Gastrocnemius medialis (tissue), 4 donors: ENCODE measurements around the gene B4GAT1. TPM values are rescaled to one million over a fixed set of nuclear protein-coding genes. Genes with fewer than 3 reads are reported as not detected.

Experiments used
- ATAC-seq, 2 donors: fragments of 150-250 bp; one replicate each; pipeline ENCODE4 v1.9.1; 2016
- DNase-seq, 2 donors: peaks; one replicate each; pipeline ENCODE4 v3.0.0-alpha.2; 2019
- H3K27ac ChIP-seq, 4 donors: fragments of 200-600 bp; sonication (generic); 1 replicate in 1 of 4; 2 replicates in 3 of 4; pipeline ENCODE4 v1.5.1; 2016 to 2018; ENCODE audit warnings: mild to moderate bottlenecking in 2 of 4, moderate library complexity in 1 of 4
- H3K27me3 ChIP-seq, 3 donors: fragments of 200-600 bp; sonication (generic) in 2 of 3; 1 replicate in 1 of 3; 2 replicates in 2 of 3; pipeline versions ENCODE4 v1.5.1 to v1.6.0; 2016 to 2019; ENCODE audit warnings: mild to moderate bottlenecking in 1 of 3, moderate library complexity in 1 of 3
- H3K36me3 ChIP-seq, 2 donors: fragments of 200-600 bp; sonication (generic) in 1 of 2; one replicate each; pipeline ENCODE4 v1.5.1; 2017 to 2018
- H3K4me1 ChIP-seq, 2 donors: fragments of 200-600 bp; sonication (generic) in 1 of 2; one replicate each; pipeline ENCODE4 v1.5.1; 2016 to 2017; ENCODE audit warnings: mild to moderate bottlenecking in 2 of 2
- H3K4me3 ChIP-seq, 4 donors: fragments of 200-600 bp; sonication (generic) in 3 of 4; 1 replicate in 1 of 4; 2 replicates in 3 of 4; pipeline ENCODE4 v1.5.1; 2016 to 2019; ENCODE audit warnings: mild to moderate bottlenecking in 2 of 4
- H3K9me3 ChIP-seq, 3 donors: fragments of 200-600 bp; sonication (generic) in 2 of 3; 1 replicate in 1 of 3; 2 replicates in 2 of 3; pipeline ENCODE4 v1.5.1; 2016 to 2019
- POLR2A ChIP-seq, 2 donors: fragments of 450-650 bp; IDR thresholded peaks; one replicate each; pipeline ENCODE4 v1.6.1; 2017; ENCODE audit warnings: antibody characterized with exemption in 2 of 2, mild to moderate bottlenecking in 2 of 2, moderate library complexity in 2 of 2
- in situ Hi-C, 4 donors: fragments of 200-750 bp; cut with MboI; loops; one replicate each; pipeline versions ENCODE4 v1.15.0 to v1.8.0; 2017; ENCODE audit warnings: low sequenced_read_pairs in 4 of 4
- intact Hi-C: fragments of 100-400 bp; cut with DNase I; formaldehyde crosslinking; loops from one replicate; pipeline ENCODE4 v1.15.1; 2023; ENCODE audit warnings: low total_unique reads
- total RNA-seq, 4 donors: library from RNA; depleted of rRNA; stranded (reverse); fragments of >200 nt; gene quantifications; one replicate each; pipeline versions ENCODE4 v1.1.0 to v1.2.3, GENCODE V29; 2016
- TF ChIP-seq, protein P1 (sequence below), 5 experiments: fragments of 450-650 bp in 3 of 5; fragments of 200-600 bp in 2 of 5; sonication (generic) in 2 of 5; IDR thresholded peaks in 4 of 5; conservative IDR thresholded peaks in 1 of 5; 1 replicate in 4 of 5; 2 replicates in 1 of 5; pipeline ENCODE4 v1.5.1; 2016 to 2019; ENCODE audit warnings: antibody characterized with exemption in 5 of 5, mild to moderate bottlenecking in 3 of 5, moderate library complexity in 3 of 5

The B4GAT1 gene
- total RNA-seq, 4 donors from 2014 or later = 30.3 to 59.7 (median 40.4) TPM

DNA sequence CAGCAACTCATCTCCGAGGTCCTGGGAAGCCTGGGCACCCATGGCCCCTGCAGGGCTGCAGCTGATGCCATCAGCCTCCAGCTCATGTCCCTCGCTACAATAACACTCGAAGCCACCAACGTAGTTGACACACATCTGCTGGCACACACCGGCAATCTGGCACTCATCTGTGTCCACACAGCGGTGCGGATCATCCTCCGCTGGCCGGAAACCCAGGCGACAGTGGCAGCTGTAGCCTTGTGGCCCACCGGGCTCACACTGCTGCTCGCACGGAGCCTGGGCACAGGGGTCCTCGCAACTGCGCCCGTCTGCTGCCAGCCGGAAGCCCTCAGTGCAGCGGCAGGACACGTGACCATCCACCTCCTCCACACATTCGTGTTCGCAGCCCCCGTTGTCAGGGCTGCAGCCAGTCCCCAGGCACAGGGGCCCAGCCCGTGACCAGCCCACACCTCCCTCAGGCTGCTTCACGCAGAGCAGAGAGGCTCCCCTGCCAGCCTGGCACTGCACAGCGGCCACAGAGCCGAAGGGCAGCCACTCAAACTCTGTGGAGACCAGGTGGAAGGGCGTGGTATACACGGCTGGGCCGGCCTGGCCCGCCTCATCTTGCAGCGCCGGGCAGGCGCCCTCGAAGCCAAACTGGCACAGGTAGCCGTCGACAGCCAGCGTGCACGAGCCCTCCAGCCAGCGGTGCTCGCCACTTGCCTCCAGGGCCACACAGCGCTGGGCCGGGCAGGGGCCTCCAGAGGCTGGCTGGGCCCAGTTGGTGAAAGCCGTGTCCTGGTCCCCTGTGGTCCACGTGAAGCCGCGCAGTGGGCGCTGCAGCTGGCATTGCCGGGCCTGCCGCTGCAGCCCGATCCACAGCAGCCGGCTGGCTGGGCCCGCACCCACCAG lies 31.3 kb downstream of the B4GAT1 start:
- intact Hi-C loops = no loop called here

GRCh38 chr11:66315498-66315885 lies 31.9 kb downstream of the B4GAT1 start:
- intact Hi-C loops (no loop called here), in situ Hi-C loops (no loop called here)
- Histone ChIP-seq H3K4me3 (peak overlapping the region; percentile 44 to 68 (median 50)), H3K27ac (peak overlapping the region; percentile 72 to 84 (median 80)), H3K27me3 (peaks cover 5 to 14% (median 12%) of the 10 kb centered on the region in 3 donors), H3K9me3 (no peaks in the 10 kb centered on the region), H3K4me1 (peaks cover 6 to 7% of the 10 kb centered on the region in 2 donors), H3K36me3 (no peaks in the 10 kb centered on the region)
- TF ChIP-seq, protein P1, sequence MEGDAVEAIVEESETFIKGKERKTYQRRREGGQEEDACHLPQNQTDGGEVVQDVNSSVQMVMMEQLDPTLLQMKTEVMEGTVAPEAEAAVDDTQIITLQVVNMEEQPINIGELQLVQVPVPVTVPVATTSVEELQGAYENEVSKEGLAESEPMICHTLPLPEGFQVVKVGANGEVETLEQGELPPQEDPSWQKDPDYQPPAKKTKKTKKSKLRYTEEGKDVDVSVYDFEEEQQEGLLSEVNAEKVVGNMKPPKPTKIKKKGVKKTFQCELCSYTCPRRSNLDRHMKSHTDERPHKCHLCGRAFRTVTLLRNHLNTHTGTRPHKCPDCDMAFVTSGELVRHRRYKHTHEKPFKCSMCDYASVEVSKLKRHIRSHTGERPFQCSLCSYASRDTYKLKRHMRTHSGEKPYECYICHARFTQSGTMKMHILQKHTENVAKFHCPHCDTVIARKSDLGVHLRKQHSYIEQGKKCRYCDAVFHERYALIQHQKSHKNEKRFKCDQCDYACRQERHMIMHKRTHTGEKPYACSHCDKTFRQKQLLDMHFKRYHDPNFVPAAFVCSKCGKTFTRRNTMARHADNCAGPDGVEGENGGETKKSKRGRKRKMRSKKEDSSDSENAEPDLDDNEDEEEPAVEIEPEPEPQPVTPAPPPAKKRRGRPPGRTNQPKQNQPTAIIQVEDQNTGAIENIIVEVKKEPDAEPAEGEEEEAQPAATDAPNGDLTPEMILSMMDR (IDR thresholded peaks at IDR 0.05 in 4 of 5, conservative IDR thresholded peaks at IDR 0.05 in 1 of 5) = no peak
- TF ChIP-seq POLR2A (IDR thresholded peaks at IDR 0.05) = no peak
- DNase-seq (no peak), ATAC-seq (no peak)

More for the DNA sequence above, 31.3 kb downstream of the B4GAT1 start:
- peaks cover 6 to 7% of the 10 kb centered on the region in 2 donors for H3K4me1 ChIP-seq
- peak overlapping the region; percentile 72 to 84 (median 80) for H3K27ac ChIP-seq
- H3K4me3 ChIP-seq = peak overlapping the region; percentile 44 to 68 (median 50)
- peaks cover 5 to 14% (median 12%) of the 10 kb centered on the region in 3 donors for H3K27me3 ChIP-seq
- H3K9me3 ChIP-seq = no peaks in the 10 kb centered on the region
- DNase-seq (no peak), ATAC-seq (no peak)
- in situ Hi-C loops = no loop called here
- TF ChIP-seq, protein P1 (IDR thresholded peaks at IDR 0.05 in 4 of 5, conservative IDR thresholded peaks at IDR 0.05 in 1 of 5) = no peak
- TF ChIP-seq POLR2A (IDR thresholded peaks at IDR 0.05) = no peak
- no peaks in the 10 kb centered on the region for H3K36me3 ChIP-seq

GRCh38 chr11:66314561-66315497 lies 32.6 kb downstream of the B4GAT1 start:
- H3K27ac ChIP-seq = peak overlapping the region; percentile 72 to 84 (median 80)
- H3K4me1 ChIP-seq = peaks cover 6 to 7% of the 10 kb centered on the region in 2 donors
- H3K9me3 ChIP-seq = no peaks in the 10 kb centered on the region
- no peak for ATAC-seq
- H3K27me3 ChIP-seq = peaks cover 5 to 14% (median 12%) of the 10 kb centered on the region in 3 donors
- no peak for TF ChIP-seq POLR2A (IDR thresholded peaks at IDR 0.05)
- TF ChIP-seq, protein P1 (IDR thresholded peaks at IDR 0.05 in 4 of 5, conservative IDR thresholded peaks at IDR 0.05 in 1 of 5) = no peak
- no peak for DNase-seq
- intact Hi-C loops = no loop called here
- no peaks in the 10 kb centered on the region for H3K36me3 ChIP-seq
- in situ Hi-C loops = no loop called here
- H3K4me3 ChIP-seq = peak overlapping the region; percentile 1 to 79 (median 37)

- ATAC-seq (no peak), DNase-seq (no peak)
- in situ Hi-C loops (no loop called here), intact Hi-C loops (no loop called here)
- Histone ChIP-seq H3K4me3 (peak overlapping the region; percentile 1 to 79 (median 37)), H3K36me3 (no peaks in the 10 kb centered on the region), H3K27me3 (peaks cover 5 to 14% (median 12%) of the 10 kb centered on the region in 3 donors), H3K27ac (peak overlapping the region; percentile 72 to 84 (median 80)), H3K9me3 (no peaks in the 10 kb centered on the region), H3K4me1 (peaks cover 6 to 7% of the 10 kb centered on the region in 2 donors)
- TF ChIP-seq, protein P1 (IDR thresholded peaks at IDR 0.05 in 4 of 5, conservative IDR thresholded peaks at IDR 0.05 in 1 of 5) = no peak
- TF ChIP-seq POLR2A (IDR thresholded peaks at IDR 0.05) = no peak
These were observed 33.3 kb downstream of the B4GAT1 start for GRCh38 chr11:66314186-66314501.
